ENCODE results near the gene PCDHGA8.
"Not testable (repeated sequence)": the region's sequence is repeated elsewhere in the genome, so short reads cannot be mapped to it uniquely, and the experiment has no call there.

DNA sequence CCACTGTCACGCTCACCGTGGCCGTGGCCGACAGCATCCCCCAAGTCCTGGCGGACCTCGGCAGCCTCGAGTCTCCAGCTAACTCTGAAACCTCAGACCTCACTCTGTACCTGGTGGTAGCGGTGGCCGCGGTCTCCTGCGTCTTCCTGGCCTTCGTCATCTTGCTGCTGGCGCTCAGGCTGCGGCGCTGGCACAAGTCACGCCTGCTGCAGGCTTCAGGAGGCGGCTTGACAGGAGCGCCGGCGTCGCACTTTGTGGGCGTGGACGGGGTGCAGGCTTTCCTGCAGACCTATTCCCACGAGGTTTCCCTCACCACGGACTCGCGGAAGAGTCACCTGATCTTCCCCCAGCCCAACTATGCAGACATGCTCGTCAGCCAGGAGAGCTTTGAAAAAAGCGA lies 40.3 kb downstream of the PCDHGA8 start:
- TF ChIP-seq, protein P1, sequence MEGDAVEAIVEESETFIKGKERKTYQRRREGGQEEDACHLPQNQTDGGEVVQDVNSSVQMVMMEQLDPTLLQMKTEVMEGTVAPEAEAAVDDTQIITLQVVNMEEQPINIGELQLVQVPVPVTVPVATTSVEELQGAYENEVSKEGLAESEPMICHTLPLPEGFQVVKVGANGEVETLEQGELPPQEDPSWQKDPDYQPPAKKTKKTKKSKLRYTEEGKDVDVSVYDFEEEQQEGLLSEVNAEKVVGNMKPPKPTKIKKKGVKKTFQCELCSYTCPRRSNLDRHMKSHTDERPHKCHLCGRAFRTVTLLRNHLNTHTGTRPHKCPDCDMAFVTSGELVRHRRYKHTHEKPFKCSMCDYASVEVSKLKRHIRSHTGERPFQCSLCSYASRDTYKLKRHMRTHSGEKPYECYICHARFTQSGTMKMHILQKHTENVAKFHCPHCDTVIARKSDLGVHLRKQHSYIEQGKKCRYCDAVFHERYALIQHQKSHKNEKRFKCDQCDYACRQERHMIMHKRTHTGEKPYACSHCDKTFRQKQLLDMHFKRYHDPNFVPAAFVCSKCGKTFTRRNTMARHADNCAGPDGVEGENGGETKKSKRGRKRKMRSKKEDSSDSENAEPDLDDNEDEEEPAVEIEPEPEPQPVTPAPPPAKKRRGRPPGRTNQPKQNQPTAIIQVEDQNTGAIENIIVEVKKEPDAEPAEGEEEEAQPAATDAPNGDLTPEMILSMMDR (CRISPR knock-in tag; IDR thresholded peaks at IDR 0.05) = not testable (repeated sequence)
- TF ChIP-seq, protein P2, sequence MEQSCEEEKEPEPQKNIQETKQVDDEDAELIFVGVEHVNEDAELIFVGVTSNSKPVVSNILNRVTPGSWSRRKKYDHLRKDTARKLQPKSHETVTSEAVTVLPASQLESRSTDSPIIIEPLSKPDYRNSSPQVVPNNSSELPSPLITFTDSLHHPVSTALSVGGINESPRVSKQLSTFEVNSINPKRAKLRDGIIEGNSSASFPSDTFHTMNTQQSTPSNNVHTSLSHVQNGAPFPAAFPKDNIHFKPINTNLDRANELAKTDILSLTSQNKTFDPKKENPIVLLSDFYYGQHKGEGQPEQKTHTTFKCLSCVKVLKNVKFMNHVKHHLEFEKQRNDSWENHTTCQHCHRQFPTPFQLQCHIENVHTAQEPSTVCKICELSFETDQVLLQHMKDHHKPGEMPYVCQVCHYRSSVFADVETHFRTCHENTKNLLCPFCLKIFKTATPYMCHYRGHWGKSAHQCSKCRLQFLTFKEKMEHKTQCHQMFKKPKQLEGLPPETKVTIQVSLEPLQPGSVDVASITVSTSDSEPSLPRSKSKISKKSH (CRISPR knock-in tag; IDR thresholded peaks at IDR 0.05; ENCODE audit: borderline replicate concordance) = not testable (repeated sequence)
- TF ChIP-seq AGO2 (optimal IDR thresholded peaks at IDR 0.05; ENCODE audit: low read depth, low read length); RAD21 (CRISPR knock-in tag; IDR thresholded peaks at IDR 0.05); POLR2A (IDR thresholded peaks at IDR 0.05; ENCODE audit: insufficient read depth in 1 of 2, low read depth in 2 of 2, low read length in 2 of 2); KDM4B (CRISPR knock-in tag; IDR thresholded peaks at IDR 0.05); TCF7 (IDR thresholded peaks at IDR 0.05; ENCODE audit: low read depth); ZNF256 (CRISPR knock-in tag; conservative IDR thresholded peaks at IDR 0.05); POLR2AphosphoS5 (IDR thresholded peaks at IDR 0.05; ENCODE audit: low read depth, low read length); KAT8 (CRISPR knock-in tag; IDR thresholded peaks at IDR 0.05): not testable (repeated sequence)
- TF ChIP-seq, protein P3, sequence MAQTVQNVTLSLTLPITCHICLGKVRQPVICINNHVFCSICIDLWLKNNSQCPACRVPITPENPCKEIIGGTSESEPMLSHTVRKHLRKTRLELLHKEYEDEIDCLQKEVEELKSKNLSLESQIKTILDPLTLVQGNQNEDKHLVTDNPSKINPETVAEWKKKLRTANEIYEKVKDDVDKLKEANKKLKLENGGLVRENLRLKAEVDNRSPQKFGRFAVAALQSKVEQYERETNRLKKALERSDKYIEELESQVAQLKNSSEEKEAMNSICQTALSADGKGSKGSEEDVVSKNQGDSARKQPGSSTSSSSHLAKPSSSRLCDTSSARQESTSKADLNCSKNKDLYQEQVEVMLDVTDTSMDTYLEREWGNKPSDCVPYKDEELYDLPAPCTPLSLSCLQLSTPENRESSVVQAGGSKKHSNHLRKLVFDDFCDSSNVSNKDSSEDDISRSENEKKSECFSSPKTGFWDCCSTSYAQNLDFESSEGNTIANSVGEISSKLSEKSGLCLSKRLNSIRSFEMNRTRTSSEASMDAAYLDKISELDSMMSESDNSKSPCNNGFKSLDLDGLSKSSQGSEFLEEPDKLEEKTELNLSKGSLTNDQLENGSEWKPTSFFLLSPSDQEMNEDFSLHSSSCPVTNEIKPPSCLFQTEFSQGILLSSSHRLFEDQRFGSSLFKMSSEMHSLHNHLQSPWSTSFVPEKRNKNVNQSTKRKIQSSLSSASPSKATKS (CRISPR knock-in tag; IDR thresholded peaks at IDR 0.05) = not testable (repeated sequence)
- TF ChIP-seq, protein P4, sequence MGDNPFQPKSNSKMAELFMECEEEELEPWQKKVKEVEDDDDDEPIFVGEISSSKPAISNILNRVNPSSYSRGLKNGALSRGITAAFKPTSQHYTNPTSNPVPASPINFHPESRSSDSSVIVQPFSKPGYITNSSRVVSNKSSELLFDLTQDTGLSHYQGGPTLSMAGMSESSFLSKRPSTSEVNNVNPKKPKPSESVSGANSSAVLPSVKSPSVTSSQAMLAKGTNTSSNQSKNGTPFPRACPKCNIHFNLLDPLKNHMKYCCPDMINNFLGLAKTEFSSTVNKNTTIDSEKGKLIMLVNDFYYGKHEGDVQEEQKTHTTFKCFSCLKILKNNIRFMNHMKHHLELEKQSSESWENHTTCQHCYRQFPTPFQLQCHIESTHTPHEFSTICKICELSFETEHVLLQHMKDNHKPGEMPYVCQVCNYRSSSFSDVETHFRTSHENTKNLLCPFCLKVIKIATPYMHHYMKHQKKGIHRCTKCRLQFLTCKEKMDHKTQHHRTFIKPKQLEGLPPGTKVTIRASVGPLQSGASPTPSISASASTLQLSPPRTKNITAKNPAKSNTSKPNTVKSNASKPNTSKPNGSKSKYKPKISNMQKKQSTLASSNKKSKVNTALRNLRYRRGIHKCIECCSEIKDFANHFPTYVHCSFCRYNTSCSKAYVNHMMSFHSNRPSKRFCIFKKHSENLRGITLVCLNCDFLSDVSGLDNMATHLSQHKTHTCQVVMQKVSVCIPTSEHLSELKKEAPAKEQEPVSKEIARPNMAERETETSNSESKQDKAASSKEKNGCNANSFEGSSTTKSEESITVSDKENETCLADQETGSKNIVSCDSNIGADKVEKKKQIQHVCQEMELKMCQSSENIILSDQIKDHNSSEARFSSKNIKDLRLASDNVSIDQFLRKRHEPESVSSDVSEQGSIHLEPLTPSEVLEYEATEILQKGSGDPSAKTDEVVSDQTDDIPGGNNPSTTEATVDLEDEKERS (CRISPR knock-in tag; IDR thresholded peaks at IDR 0.05) = not testable (repeated sequence)
- TF ChIP-seq, protein P5, sequence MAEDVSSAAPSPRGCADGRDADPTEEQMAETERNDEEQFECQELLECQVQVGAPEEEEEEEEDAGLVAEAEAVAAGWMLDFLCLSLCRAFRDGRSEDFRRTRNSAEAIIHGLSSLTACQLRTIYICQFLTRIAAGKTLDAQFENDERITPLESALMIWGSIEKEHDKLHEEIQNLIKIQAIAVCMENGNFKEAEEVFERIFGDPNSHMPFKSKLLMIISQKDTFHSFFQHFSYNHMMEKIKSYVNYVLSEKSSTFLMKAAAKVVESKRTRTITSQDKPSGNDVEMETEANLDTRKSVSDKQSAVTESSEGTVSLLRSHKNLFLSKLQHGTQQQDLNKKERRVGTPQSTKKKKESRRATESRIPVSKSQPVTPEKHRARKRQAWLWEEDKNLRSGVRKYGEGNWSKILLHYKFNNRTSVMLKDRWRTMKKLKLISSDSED (CRISPR knock-in tag; IDR thresholded peaks at IDR 0.05) = not testable (repeated sequence)

All from HepG2 (cell line).